CD14-positive monocyte (primary cell): ENCODE results near the gene TRAPPC6A. TPM values are rescaled to one million over a fixed set of nuclear protein-coding genes. Genes with fewer than 3 reads are reported as not detected.

Experiments used
- DNase-seq, 3 donors: peaks; one replicate each; pipeline ENCODE4 v3.0.0-alpha.2; 2011 to 2022
- H2AFZ ChIP-seq: 2 replicates; pipeline ENCODE4 v1.6.0; 2012; ENCODE audit warnings: mild to moderate bottlenecking, low read depth, low read length, inconsistent platforms; ENCODE audit not compliant: insufficient read depth, poor library complexity, severe bottlenecking
- H3K27ac ChIP-seq, 2 donors: 1 replicate in 1 of 2; 2 replicates in 1 of 2; pipeline ENCODE4 v1.5.1; 2012 to 2013; ENCODE audit warnings: low read length in 2 of 2, control low read depth in 1 of 2, inconsistent platforms in 1 of 2, low read depth in 1 of 2, mild to moderate bottlenecking in 1 of 2
- H3K27me3 ChIP-seq, 2 donors: one replicate each; pipeline versions ENCODE4 v1.6.0 to v1.6.1; 2011 to 2013; ENCODE audit warnings: low read length in 2 of 2; ENCODE audit not compliant: control insufficient read depth in 2 of 2, insufficient read depth in 2 of 2
- H3K36me3 ChIP-seq, 2 donors: replicated peaks in 1 of 2; 1 replicate in 1 of 2; 2 replicates in 1 of 2; pipeline versions ENCODE4 v1.5.1 to v1.6.1; 2012 to 2013; ENCODE audit warnings: low read length in 2 of 2, control low read depth in 1 of 2, inconsistent platforms in 1 of 2, mild to moderate bottlenecking in 1 of 2; ENCODE audit not compliant: insufficient read depth in 2 of 2, control insufficient read depth in 1 of 2
- H3K4me1 ChIP-seq, 2 donors: 1 replicate in 1 of 2; 2 replicates in 1 of 2; pipeline versions ENCODE4 v1.5.1 to v1.6.1; 2012 to 2013; ENCODE audit warnings: low read length in 2 of 2, control low read depth in 1 of 2, inconsistent platforms in 1 of 2, mild to moderate bottlenecking in 1 of 2, moderate library complexity in 1 of 2; ENCODE audit not compliant: insufficient read depth in 2 of 2, control insufficient read depth in 1 of 2
- H3K4me2 ChIP-seq: replicated peaks from 2 replicates; pipeline ENCODE3; 2012; ENCODE audit warnings: low read length, moderate library complexity, mild to moderate bottlenecking; ENCODE audit not compliant: poor library complexity, severe bottlenecking; ENCODE audit errors: extremely low read depth
- H3K4me3 ChIP-seq, 3 experiments: fragments of 200-600 bp in 1 of 3; sonication (generic) in 1 of 3; replicated peaks in 1 of 3; 1 replicate in 2 of 3; 2 replicates in 1 of 3; pipeline ENCODE4 v1.5.1; 2011 to 2013; ENCODE audit warnings: low read length in 3 of 3, mild to moderate bottlenecking in 3 of 3, control low read depth in 2 of 3, low read depth in 2 of 3, inconsistent platforms in 1 of 3, moderate library complexity in 1 of 3
- H3K79me2 ChIP-seq: 2 replicates; pipeline ENCODE4 v1.6.0; 2012; ENCODE audit warnings: mild to moderate bottlenecking, control low read depth, inconsistent platforms, low read length, moderate library complexity; ENCODE audit not compliant: insufficient read depth
- H3K9ac ChIP-seq: 2 replicates; pipeline ENCODE4 v1.6.0; 2017; ENCODE audit warnings: low read length, mild to moderate bottlenecking; ENCODE audit not compliant: insufficient read depth, poor library complexity, severe bottlenecking
- H3K9me3 ChIP-seq, 2 donors: replicated peaks in 1 of 2; 1 replicate in 1 of 2; 2 replicates in 1 of 2; pipeline versions ENCODE4 v1.5.1 to v1.6.1; 2012 to 2013; ENCODE audit warnings: low read length in 2 of 2, control low read depth in 1 of 2; ENCODE audit not compliant: control insufficient read depth in 1 of 2, insufficient read depth in 1 of 2
- H4K20me1 ChIP-seq: 2 replicates; pipeline ENCODE4 v1.6.0; 2012; ENCODE audit warnings: mild to moderate bottlenecking, low read length, control low read depth, moderate library complexity; ENCODE audit not compliant: insufficient read depth
- H3K27ac Mint-ChIP-seq, 7 donors: one replicate each; pipeline ENCODE4 v1.8.0; 2020; ENCODE audit warnings: mild to moderate bottlenecking in 7 of 7, mixed read lengths in 7 of 7, moderate library complexity in 6 of 7, inconsistent platforms in 2 of 7
- H3K27me3 Mint-ChIP-seq, 3 donors: one replicate each; pipeline ENCODE4 v1.8.0; 2021 to 2022; ENCODE audit warnings: low read depth in 3 of 3, mild to moderate bottlenecking in 3 of 3, mixed read lengths in 3 of 3, moderate library complexity in 3 of 3, inconsistent platforms in 1 of 3
- H3K36me3 Mint-ChIP-seq, 2 donors: one replicate each; pipeline ENCODE4 v1.8.0; 2020; ENCODE audit warnings: mixed read lengths in 2 of 2, inconsistent platforms in 1 of 2, mild to moderate bottlenecking in 1 of 2
- H3K4me1 Mint-ChIP-seq: one replicate; pipeline ENCODE4 v1.8.0; 2020; ENCODE audit warnings: mild to moderate bottlenecking, mixed read lengths
- H3K4me3 Mint-ChIP-seq, 2 donors: one replicate each; pipeline ENCODE4 v1.8.0; 2020; ENCODE audit warnings: mild to moderate bottlenecking in 2 of 2, mixed read lengths in 2 of 2, moderate library complexity in 1 of 2
- H3K9me3 Mint-ChIP-seq, 7 donors: one replicate each; pipeline ENCODE4 v1.8.0; 2020 to 2022; ENCODE audit warnings: mixed read lengths in 7 of 7, mild to moderate bottlenecking in 6 of 7, moderate library complexity in 6 of 7, inconsistent platforms in 2 of 7
- CTCF ChIP-seq: fragments of 200-600 bp; IDR thresholded peaks from one replicate; pipeline ENCODE4 v1.8.0; 2022; ENCODE audit warnings: antibody characterized with exemption, mild to moderate bottlenecking
- WGBS: methylation state at CpG from one replicate; pipeline ENCODE4 v1.1.5; 2013; ENCODE audit warnings: missing lambda C conversion rate; ENCODE audit not compliant: insufficient coverage; 5-methylcytosine and 5-hydroxymethylcytosine counted together
- intact Hi-C, 2 donors: fragments of 100-400 bp; cut with micrococcal nuclease; formaldehyde crosslinking; loops; one replicate each; pipeline versions ENCODE4 v1.15.0 to v1.15.1; 2023
- polyA plus RNA-seq, 3 donors: library from polyadenylated mRNA; depleted of rRNA in 1 of 3; unstranded in 2 of 3; stranded (reverse) in 1 of 3; fragments of 300-500 nt in 2 of 3; fragments of >200 nt in 1 of 3; fragmentation: Illumina TruSeq in 2 of 3; gene quantifications; 1 replicate in 2 of 3; 2 replicates in 1 of 3; pipeline ENCODE4 v1.2.3, GENCODE V29; 2012 to 2021

The TRAPPC6A gene
- polyA plus RNA-seq, 3 donors: 49.7 to 82.7 (median 63.4) TPM

- H3K9me3 Mint-ChIP-seq: no peaks in the 10 kb centered on the region
- Histone ChIP-seq H3K9me3 (no peaks in the 10 kb centered on the region), H3K27ac (no peak overlapping the region), H3K4me3 (no peak overlapping the region), H3K36me3 (peaks cover 32 to 41% of the 10 kb centered on the region in 2 donors), H4K20me1 (peaks cover 31% of the 10 kb centered on the region), H3K4me1 (no peaks in the 10 kb centered on the region), H3K27me3 (no peaks in the 10 kb centered on the region), H3K9ac (no peak overlapping the region), H3K4me2 (no peak overlapping the region), H2AFZ (no peak overlapping the region), H3K79me2 (peaks cover 13% of the 10 kb centered on the region)
- H3K36me3 Mint-ChIP-seq: peaks cover 21 to 27% of the 10 kb centered on the region in 2 donors
- no peak overlapping the region for H3K4me3 Mint-ChIP-seq
- H3K4me1 Mint-ChIP-seq: peaks cover 6% of the 10 kb centered on the region
- DNase-seq: no peak
- peaks cover 0 to 2% (median 0%) of the 10 kb centered on the region in 3 donors for H3K27me3 Mint-ChIP-seq
- intact Hi-C loops: loop anchor here in 1 of 2 donors (10.0 kb wide), 1 partner anchor 205 kb away; the partner anchor contains the start of gene KLC3
- TF ChIP-seq CTCF: no peak
- WGBS: 100% methylated on average over 2 of the region's 8 CpGs
- peak overlapping the region in 1 of 7 donors; percentile 66 for H3K27ac Mint-ChIP-seq
Measured at GRCh38 chr19:45140144-45140503, 37.9 kb downstream of the TRAPPC6A start.

GRCh38 chr19:45139286-45140143 lies 38.5 kb downstream of the TRAPPC6A start:
- intact Hi-C loops: loop anchor here in 1 of 2 donors (10.0 kb wide), 1 partner anchor 205 kb away; the partner anchor contains the start of gene KLC3
- Mint-ChIP-seq H3K36me3 (peaks cover 21 to 27% of the 10 kb centered on the region in 2 donors), H3K4me1 (peaks cover 6% of the 10 kb centered on the region), H3K4me3 (no peak overlapping the region), H3K9me3 (no peaks in the 10 kb centered on the region), H3K27ac (peak overlapping the region in 1 of 7 donors; percentile 54), H3K27me3 (peaks cover 0 to 2% (median 0%) of the 10 kb centered on the region in 3 donors)
- Histone ChIP-seq H3K27me3 (no peaks in the 10 kb centered on the region), H3K27ac (no peak overlapping the region), H3K9ac (no peak overlapping the region), H3K4me2 (no peak overlapping the region), H2AFZ (no peak overlapping the region), H4K20me1 (peaks cover 33% of the 10 kb centered on the region), H3K4me3 (no peak overlapping the region), H3K4me1 (no peaks in the 10 kb centered on the region), H3K9me3 (no peaks in the 10 kb centered on the region), H3K79me2 (peaks cover 13% of the 10 kb centered on the region), H3K36me3 (peaks cover 27 to 35% of the 10 kb centered on the region in 2 donors)
- no peak for DNase-seq
- TF ChIP-seq CTCF: no peak
- WGBS: over 99% methylated on average over 23 of the region's 24 CpGs
